HG03439 (cell line): Measurements from ENCODE around the gene CDKN1A.
"Not testable (repeated sequence)": the region's sequence is repeated elsewhere in the genome, so short reads cannot be mapped to it uniquely, and the experiment has no call there.

ENCODE experiments used
- ATAC-seq: cut with Tn5 transposase; IDR thresholded peaks from one replicate; pipeline ENCODE4 v1.9.1; 2021; ENCODE audit warnings: mild to moderate bottlenecking, moderate library complexity; ENCODE audit not compliant: unreplicated experiment

CDKN1A gene

DNA sequence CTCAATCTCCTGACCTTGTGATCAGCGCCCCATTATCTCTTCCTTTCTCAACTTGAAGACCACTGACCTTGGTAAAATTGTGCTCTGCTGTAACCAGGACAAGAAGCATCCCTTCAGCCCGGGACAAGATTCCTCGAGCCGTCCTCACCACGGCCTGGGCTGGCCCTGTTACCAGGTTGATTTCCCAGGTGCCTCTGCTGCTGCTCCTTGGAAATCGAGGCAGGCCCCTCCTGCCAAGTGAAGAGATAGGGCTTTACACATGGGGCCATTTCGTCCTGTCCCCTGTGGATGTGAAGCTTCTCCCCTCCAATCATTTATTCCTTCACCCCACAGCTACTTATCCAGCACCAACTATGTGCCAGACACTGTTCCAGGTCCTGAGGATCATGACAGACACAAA, 40.6 kb downstream of the CDKN1A start:
- no peak for ATAC-seq

DNA sequence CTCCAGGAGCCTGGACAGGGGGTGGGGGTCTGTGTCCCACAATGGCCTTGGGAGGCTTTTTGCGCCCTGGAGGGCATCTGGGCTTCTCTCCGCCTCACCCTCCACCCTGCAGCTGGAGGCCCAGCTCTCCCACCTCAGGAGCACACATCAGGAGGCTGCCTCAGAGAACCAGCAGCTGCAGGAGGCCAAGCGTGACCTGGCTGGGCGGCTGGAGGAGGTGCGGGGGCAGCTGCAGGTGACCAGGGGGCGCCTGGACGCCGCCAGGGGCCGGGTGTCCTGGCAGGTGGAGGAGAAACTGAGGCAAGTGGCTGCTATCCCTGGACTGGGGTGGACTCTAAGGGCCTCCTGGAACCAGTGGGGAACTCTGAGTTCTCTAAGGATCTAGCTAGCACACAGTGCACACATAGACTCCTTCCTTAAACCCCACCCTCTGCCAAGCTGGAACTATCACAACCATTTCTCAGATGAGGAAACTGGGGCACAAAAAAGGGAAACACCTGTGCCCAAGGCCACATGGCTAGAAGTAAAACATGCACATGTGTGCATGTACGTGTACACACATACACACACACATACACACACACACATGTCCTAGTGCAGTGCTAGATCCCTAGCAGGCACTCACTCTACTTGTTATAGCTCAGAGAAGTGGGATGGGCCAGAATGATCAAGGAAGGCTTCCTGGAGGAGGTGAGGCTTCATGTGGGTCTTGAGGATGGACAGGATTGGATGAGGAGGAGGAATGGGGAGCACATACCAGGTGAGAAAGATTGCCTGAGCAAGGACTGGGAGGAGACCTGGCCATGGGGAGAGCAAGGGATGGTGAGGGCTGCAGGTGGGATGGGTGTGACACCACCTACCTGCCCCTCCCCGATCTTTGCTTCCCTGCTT, 42.0 kb downstream of the CDKN1A start:
- ATAC-seq, result no peak

DNA sequence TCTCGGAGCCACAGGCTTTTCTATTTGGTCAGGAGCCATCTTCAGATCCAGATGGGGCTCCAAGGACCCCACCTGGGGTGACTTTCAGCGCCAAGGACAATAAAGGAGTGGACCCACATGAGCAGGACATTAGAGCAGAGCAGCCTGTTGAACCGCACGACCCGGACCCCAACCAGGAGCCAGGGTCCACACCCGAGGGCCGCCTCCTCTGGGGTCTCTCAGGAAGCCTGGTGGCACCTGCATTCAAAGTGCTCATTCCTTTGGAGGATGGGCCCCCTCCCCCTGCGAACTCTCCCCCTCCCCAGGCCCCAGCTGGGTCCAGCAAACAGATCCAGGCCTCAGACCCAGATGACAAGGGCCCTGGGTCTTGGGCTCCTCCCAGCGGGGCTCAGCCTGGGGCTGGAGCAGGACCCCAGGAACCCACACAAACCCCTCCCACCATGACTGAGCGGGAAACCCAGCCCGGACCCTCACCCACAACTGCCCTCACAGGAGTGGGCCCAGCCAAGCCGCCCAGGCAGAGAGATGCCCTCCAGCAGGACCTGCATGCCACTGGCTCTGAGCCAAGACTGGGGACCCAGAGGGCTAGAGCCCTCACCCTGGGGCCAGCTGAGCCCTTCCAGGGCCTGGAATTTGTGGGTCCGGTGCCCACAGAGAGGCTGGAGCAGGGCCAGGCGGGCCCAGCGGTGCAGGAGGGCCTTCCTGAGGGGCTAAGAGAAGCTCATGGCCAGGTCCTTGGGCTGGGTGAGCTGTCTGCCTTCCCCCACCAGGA, 43.0 kb downstream of the CDKN1A start:
- ATAC-seq, result no peak

DNA sequence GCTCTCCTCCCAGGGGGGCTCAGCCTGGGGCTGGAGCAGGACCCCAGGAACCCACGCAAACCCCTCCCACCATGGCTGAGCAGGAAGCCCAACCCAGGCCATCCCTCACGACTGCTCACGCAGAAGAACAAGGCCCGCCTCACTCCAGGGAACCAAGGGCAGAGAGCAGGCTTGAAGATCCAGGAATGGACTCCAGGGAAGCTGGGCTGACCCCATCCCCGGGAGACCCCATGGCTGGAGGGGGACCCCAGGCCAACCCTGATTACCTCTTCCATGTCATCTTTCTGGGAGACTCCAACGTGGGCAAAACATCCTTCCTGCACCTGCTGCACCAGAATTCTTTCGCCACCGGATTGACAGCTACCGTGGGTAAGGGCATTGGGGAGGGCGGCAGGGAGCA, 43.9 kb downstream of the CDKN1A start:
- ATAC-seq, result no peak

DNA sequence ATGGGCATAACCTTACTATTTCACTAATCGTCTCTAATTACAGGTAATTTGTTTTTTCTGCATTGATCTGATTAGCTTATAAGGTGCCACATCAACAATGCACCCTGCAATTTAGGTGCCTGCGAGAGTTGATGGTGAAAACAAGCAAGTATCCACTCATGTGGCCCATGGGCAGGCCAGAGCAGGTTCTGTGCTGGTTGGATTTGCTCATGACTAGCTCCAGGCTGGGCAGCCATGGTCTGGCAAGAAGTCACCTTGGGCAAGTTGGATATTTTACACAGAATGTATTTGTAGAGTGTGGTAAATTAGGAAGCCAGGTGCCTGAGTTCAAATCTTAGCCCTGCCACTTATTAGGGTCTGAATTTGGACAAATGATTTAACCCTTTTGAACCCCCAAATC, 44.4 kb downstream of the CDKN1A start:
- no peak for ATAC-seq

DNA sequence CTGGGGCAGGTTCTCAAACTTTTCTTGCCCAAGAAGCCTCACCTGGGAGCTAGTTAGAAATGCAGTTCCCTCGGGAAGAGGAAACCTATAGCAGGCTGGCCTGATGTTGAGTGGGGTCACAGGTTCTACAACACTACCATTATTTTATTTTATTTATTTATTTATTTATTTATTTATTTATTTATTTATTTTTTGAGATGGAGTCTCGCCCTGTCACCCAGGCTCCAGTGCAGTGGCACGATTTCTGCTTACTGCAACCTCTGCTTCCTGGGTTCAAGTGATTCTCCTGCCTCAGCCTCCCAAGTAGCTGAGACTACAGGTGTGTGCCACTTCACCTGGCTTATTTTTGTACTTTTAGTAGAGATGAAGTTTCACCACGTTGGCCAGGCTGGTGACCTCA, 45.5 kb downstream of the CDKN1A start:
- ATAC-seq, result not testable (repeated sequence)

DNA sequence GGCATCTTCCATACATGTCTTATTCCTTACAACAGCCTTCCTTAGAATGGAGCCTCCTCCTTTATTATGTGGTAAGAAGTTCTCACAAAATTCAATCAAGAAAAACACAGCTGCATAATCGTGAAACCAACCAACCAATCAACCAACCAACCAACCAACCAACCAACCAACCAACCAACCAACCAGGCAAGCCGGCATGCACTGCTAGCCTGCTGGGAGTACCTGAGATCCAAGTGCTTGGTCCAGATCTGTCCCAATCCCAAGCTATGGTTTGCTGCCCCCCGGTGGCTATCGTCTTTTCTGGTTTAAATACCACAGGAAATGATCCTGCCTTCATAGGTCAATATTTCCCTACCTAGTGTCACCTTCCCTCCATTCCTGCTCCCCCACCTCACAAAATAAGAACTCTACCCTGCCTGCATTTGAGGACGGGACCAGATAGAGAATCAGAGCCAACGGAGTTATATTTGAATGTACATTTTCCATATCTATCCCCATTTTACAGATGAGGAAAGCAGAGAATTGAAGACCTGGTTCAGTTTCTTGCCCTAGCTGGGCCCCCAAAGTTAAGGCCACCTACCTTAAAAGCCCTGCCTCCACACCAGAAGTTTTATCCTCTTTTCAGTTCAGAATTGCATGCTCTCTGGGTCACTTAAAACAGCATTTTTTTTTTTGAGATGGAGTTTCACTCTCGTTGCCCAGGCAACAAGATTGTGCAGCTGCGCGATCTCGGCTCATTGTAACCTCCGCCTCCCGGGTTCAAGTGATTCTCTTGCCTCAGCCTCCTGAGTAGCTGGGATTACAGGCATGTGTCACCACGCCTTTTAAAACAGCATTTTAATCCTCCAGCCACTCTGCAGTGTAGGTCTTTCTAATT, 46.2 kb downstream of the CDKN1A start:
- ATAC-seq, result no peak

DNA sequence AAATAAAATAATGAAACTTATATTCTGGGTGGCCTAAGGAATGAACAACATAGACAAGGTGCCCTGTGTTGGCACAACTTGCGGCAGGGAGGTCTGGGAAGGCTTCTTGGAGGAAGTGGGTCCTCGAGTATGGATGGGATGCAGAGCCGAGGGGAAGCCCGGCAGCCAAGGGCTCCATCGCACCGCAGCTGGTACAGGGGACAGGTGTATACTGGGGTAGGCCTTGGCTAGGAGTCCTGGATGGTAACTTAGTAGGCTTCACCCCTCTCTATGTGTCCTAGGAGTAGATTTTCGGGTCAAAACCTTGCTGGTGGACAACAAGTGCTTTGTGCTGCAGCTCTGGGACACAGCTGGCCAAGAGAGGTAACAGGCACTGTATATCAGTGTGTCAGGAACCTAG, 47.1 kb downstream of the CDKN1A start:
- no peak for ATAC-seq

DNA sequence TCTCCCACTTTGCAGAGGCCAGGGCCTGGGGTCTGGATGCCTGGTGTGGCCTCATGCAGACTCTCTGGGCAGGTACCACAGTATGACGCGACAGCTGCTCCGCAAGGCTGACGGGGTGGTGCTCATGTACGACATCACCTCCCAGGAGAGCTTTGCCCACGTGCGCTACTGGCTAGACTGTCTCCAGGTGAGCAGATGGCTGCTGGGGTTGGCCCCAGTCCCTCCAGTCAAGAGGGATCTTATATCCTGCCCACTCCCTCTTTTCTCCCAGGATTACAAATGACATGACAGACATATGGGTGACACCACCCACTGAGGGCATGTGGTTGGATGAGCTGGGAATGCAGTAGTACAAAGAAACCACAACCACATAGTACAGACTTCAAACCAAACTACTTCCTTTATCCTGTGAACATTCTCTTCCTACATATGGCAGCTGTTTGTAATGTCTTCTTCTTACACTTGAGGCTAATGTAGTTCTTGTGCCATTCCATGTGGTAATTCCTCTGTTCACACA, 49.0 kb downstream of the CDKN1A start:
- no peak for ATAC-seq

DNA sequence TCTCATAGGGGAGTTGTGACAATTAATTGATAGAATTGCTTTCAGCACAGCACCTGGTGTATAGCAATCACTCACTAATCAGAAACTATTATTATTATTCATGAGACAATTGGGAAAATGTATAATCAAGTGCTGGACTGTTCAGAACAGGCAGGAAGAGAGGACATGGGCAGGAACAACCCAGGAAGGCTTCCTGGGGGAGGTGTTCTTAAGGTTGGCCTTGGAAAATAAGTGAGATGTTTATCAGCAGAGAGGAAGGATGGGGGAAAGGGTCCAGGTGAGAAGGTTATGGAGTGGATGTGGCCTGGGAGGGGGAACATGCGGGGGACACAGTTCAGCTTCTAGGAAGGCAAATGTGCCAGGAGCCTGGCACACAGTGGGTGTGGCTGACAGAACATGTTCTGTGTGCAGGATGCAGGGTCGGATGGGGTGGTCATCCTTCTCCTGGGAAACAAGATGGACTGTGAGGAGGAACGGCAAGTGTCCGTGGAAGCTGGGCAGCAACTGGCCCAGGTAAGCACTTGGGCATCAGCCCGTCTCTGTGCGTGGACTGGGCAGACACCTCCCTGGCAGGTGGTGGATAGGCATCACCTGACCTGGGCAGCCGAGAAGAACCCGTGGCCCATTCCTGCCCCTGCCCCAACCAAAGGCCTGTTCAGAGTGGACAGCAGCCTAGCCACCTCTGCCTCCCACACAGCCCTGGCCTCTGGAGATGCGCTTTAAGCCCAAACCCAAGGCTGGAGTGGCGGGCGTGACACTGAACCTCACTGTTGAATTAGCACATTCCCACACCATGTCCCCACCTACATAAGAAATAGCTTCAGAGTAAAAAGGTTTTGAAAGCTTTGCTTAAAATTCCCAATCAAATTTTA, 50.0 kb downstream of the CDKN1A start:
- no peak for ATAC-seq

DNA sequence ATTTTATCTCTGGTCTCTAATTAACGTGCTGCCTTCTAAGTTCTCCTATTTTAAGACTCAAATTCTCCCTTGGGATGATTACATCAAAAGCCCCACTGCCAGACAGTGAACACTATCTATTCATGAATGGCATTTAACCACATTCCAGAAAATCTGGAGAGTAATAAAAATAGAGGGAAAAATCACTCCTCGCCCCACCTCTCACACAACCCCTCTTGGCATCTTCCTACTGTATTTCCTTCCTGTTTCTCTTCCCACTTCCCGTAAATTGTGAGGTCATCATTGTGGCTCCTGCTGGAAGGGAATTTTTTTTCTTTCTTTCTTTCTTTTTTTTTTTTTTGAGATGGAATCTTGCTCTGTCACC, 50.6 kb downstream of the CDKN1A start:
- no peak for ATAC-seq

DNA sequence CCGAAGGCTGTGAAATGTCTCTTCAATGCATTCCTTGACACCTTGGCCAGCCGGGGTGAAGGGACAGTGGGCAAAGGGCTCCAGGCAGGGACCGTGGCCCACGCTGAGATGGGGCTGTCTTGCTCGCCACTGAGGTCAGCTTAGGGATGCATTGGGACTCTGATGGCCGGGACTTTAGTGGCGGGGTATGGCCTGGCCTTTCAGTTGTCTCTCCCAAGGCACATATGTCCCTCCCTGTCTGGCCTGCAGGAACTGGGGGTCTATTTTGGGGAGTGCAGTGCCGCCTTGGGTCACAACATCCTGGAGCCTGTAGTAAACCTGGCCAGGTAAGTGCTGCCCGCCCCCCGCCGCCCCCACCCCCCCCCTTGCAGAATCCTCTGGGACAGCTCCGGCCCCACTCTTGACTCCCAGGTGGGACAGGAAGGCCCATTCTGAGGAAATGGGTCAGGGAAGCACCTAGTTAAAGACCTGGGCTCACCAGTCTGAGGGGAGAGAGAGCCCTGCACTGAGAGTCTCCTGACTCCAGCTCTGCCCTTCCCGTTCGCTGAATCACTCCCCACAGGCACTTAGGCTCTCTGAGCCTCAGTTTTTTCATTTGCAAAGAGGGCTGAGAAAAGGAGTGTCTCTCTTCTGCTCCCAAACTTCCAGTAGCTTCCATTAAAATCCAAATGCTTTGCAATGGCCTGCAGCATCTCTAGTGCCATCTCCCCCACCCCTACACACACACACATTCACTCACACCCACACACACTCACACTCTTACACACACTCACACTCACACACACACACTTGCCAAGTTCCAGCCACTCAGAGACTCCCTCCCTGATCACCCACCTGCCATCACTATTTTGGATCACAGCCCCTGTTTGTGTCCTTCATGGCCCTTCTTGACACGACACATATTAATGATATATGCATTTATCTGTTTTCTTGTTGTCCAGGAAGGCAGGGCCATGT, 52.2 kb downstream of the CDKN1A start:
- ATAC-seq, result no peak

DNA sequence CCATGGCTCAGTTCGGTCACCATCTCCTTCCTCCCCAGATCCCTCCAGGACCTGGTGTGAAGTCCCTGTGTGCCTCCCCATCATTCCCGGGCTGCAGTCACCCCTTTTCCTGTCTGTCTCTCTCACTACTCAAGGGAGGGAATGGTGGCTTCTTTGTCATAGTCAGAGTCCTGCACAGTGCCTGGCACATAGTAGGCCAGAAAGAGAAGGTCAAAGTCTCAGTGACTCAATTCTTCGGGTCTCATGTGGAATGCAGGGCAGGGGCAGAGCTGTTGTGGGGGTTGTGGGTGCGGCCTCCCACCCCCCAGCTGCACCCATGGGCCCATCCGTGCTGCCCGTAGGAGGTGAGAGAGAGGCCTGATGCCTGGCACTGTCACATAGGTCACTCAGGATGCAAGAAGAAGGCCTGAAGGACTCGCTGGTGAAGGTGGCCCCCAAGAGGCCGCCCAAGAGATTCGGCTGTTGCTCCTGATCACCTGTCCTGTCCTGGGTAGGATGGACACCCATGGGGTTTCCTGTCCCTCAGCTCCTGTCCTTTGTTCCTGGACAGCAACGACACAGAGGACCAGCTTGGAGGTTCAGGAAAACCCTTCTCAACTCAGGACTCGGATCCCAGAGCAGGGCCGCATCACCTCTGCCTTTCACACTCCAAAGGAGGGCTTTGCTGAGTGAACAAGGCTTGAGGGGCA, 53.3 kb downstream of the CDKN1A start:
- no peak for ATAC-seq

DNA sequence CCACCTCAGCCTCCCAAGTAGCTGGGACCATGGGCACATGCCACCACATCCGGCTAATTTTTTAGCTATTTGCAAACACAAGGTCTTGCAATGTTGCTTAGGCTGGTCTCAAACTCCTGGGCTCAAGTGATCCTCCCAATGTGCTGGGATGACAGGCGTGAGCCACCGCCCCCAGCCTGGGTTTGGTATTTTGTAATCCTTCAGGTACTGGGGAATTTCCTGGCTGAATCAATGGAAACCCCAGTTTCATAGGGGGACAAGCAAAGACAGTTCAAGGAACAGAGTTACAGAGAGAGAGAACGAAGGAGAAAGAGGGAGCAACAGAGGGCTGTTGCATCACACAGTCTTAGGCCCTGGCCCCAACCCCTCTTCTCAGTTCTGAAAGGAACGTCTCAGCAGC, 54.8 kb downstream of the CDKN1A start:
- no peak for ATAC-seq

DNA sequence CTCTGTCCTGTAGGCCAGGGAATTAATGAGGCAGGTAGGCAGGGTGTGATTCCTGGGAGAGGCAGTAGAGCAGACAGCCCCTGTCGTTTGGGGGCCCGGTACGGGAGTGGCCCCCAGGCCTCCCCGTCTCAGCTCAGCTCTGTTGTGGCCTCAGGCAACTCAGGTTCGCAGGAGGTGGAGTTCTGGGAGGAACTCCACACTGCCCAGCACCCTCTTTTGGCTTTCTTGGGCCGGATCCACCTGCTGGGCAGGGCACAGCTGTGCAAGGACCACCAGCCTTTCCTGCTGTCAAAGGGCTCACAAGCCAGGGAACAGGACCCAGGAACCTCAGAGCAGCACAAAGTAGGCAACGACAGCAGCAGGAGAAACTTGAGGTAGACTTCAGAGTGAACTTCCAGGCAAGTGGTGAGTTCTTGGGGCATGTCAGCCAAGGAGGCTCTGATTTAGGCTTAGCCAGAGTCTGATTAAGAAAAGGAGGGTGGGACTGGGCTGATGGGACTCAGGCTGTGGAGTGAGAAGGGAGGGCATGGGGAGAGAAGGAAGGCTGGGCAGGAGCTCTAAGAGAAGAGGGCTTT, 56.1 kb downstream of the CDKN1A start:
- ATAC-seq, result no peak

DNA sequence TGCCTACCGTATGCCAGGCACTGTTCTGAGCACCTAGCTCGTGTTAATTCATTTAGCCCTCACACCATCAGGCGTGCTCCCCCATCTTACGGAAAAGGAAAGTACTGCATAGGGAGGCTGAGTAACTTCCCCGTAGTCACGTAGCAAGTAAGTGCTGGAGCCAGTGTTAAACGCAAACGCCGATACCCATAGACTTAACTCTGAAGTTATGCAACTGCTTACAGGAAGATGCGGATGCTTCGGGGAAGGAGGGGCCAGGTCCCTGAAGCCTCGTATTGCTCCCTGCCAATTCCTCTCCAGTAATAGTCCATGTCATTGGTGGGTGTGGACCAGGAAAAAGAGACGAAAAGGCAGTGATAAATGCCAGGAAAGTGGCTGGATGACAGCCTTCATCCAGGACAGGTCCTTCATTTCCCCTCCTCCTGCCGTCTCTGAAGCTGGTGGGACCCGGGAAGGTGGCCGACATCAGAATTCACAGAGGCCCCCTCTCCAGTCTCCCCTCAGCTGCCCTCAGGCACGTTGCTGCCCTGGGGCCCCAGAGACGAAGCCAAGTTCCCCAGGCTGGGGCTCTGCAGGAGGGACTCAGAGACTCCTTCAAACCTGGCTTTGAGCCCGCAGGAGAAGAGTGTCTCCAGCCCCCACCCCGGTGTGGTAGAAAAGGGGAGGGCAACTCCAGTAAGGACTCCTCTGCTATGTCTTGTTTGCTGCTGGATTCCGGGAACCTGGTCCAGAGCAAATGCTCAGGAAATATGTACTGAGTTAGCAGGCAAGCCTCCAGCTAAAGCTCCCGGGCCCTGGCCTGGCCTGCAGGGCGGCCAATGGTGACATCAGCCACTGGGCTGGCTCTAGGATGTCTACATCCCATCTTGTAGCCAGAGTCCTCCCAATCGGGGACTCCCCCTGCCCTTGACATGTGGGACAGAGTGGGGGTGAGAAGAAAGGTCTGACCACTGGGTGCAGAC, 56.9 kb downstream of the CDKN1A start:
- ATAC-seq, result no peak
